ENCODE measurements around the gene RTEL1. TPM values are rescaled to one million over a fixed set of nuclear protein-coding genes. Genes with fewer than 3 reads are reported as not detected.

Gene RTEL1
- polyA plus RNA-seq, 1 donor from 2014 or later, result 29.2 TPM

- Histone ChIP-seq H3K4me2 (ENCODE audit: low read length) (no peak overlapping the region), H3K27ac (ENCODE audit: low read length) (no peak overlapping the region), H3K4me3 (ENCODE audit: low read length) (no peak overlapping the region), H3K27me3 (ENCODE audit: insufficient read depth, low read depth, low read length) (no peaks in the 10 kb centered on the region), H2AFZ (ENCODE audit: low read depth, low read length) (no peak overlapping the region), H3K9me3 (ENCODE audit: low read length) (no peaks in the 10 kb centered on the region), H3F3A (ENCODE audit: insufficient read depth, low read length, poor library complexity, severe bottlenecking) (no peaks in the 10 kb centered on the region), H3K79me2 (replicated peaks; ENCODE audit: insufficient read depth, low read length) (no peaks in the 10 kb centered on the region), H3K9me2 (ENCODE audit: insufficient read depth, low read length) (no peaks in the 10 kb centered on the region), H4K20me1 (ENCODE audit: insufficient read depth) (no peaks in the 10 kb centered on the region), H3K36me3 (ENCODE audit: insufficient read depth, low read length) (no peaks in the 10 kb centered on the region), H3K9ac (ENCODE audit: low read length) (no peak overlapping the region)
- no peak for TF ChIP-seq EZH2 (IDR thresholded peaks at IDR 0.05; ENCODE audit: borderline replicate concordance, insufficient read depth, low read length, poor library complexity, severe bottlenecking)
- no peak for TF ChIP-seq MXI1 (conservative IDR thresholded peaks at IDR 0.05; ENCODE audit: poor library complexity, severe bottlenecking)
- TF ChIP-seq REST (IDR thresholded peaks at IDR 0.05; ENCODE audit: borderline replicate concordance), result no peak
- no peak for TF ChIP-seq EP300 (conservative IDR thresholded peaks at IDR 0.05; ENCODE audit: poor library complexity, severe bottlenecking)
- TF ChIP-seq POLR2AphosphoS5 (IDR thresholded peaks at IDR 0.05), result no peak
- TF ChIP-seq SMC3 (conservative IDR thresholded peaks at IDR 0.05; ENCODE audit: poor library complexity), result no peak
- no peak for TF ChIP-seq RAD21 (conservative IDR thresholded peaks at IDR 0.05)
- no peak for TF ChIP-seq TAF1 (IDR thresholded peaks at IDR 0.05; ENCODE audit: low read depth)
- TF ChIP-seq CTCF (IDR thresholded peaks at IDR 0.05; ENCODE audit: poor library complexity, severe bottlenecking), result no peak
Measured at GRCh38 chr20:63690003-63690897, 32.1 kb downstream of the RTEL1 start.

DNA sequence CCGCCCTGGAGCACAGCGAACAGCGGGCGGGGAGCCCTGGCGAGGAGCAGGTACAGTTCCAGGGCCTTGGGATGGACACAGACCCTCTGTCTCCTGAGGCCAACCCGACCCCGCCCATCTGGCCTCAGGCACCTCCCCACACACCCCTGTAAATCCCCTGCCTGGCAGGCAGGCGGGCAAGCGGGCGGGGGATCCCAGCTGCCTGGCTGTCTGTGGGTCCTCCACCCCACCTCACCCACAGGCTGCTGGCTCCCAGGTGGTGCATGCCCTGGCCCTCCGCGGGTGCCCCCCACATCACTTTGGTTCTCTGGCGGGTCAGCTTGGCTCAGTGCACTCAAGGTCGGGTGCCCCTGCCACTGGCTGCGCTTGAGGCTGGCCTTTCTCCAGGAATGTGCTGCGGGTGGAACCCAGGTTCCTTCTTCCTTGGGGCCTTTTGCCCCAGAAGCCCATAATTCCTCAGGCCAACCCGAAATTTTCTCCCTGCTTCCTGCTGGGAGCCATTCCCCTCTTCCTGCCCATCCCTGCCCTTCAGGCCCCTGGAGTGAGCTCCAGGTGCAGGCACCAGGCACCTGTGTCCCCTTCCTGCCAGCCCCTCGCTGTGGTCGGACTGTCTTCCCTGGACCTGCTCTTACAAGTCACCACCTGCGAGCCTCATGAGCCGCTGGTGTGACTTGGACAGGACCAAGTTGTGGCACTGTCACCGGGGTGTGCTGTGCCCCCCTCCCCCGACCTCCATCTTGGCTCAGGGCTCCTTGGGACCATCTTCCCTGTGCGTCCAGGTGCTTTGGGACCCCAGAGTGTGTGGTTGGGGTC is 33.0 kb downstream of the RTEL1 start:
- Histone ChIP-seq H3K9ac (ENCODE audit: low read length) (no peak overlapping the region), H4K20me1 (ENCODE audit: insufficient read depth) (no peaks in the 10 kb centered on the region), H3K4me3 (ENCODE audit: low read length) (no peak overlapping the region), H3F3A (ENCODE audit: insufficient read depth, low read length, poor library complexity, severe bottlenecking) (no peaks in the 10 kb centered on the region), H3K79me2 (replicated peaks; ENCODE audit: insufficient read depth, low read length) (no peaks in the 10 kb centered on the region), H3K36me3 (ENCODE audit: insufficient read depth, low read length) (no peaks in the 10 kb centered on the region), H3K9me2 (ENCODE audit: insufficient read depth, low read length) (no peaks in the 10 kb centered on the region), H3K27ac (ENCODE audit: low read length) (no peak overlapping the region), H3K4me2 (ENCODE audit: low read length) (no peak overlapping the region), H2AFZ (ENCODE audit: low read depth, low read length) (no peak overlapping the region), H3K9me3 (ENCODE audit: low read length) (no peaks in the 10 kb centered on the region), H3K27me3 (ENCODE audit: insufficient read depth, low read depth, low read length) (no peaks in the 10 kb centered on the region)
- TF ChIP-seq RAD21 (conservative IDR thresholded peaks at IDR 0.05) (no peak), POLR2AphosphoS5 (IDR thresholded peaks at IDR 0.05) (no peak), SMC3 (conservative IDR thresholded peaks at IDR 0.05; ENCODE audit: poor library complexity) (no peak), REST (IDR thresholded peaks at IDR 0.05; ENCODE audit: borderline replicate concordance) (no peak), EP300 (conservative IDR thresholded peaks at IDR 0.05; ENCODE audit: poor library complexity, severe bottlenecking) (no peak), EZH2 (IDR thresholded peaks at IDR 0.05; ENCODE audit: borderline replicate concordance, insufficient read depth, low read length, poor library complexity, severe bottlenecking) (no peak)
